Body of pancreas (tissue), 4 donors: ENCODE data around the gene KCNJ6. TPM values are rescaled to one million over a fixed set of nuclear protein-coding genes. Genes with fewer than 3 reads are reported as not detected.

Experiments
- ATAC-seq: fragments of 150-250 bp; one replicate; pipeline ENCODE4 v1.9.1; 2016
- DNase-seq, 4 donors: peaks; one replicate each; pipeline ENCODE4 v3.0.0-alpha.2; 2019
- H3K27ac ChIP-seq, 4 donors: fragments of 200-600 bp; sonication (generic); 1 replicate in 3 of 4; 2 replicates in 1 of 4; pipeline versions ENCODE4 v1.5.1 to v1.6.1; 2016 to 2019; ENCODE audit warnings: mild to moderate bottlenecking in 1 of 4, mixed read lengths in 1 of 4, moderate library complexity in 1 of 4
- H3K27me3 ChIP-seq, 2 donors: fragments of 200-600 bp; sonication (generic); one replicate each; pipeline ENCODE4 v1.6.0; 2016; ENCODE audit warnings: mild to moderate bottlenecking in 1 of 2
- H3K36me3 ChIP-seq, 2 donors: fragments of 200-600 bp; sonication (generic); replicated peaks in 1 of 2; 2 replicates each; pipeline ENCODE4 v1.5.1; 2016; ENCODE audit warnings: low read depth in 2 of 2; ENCODE audit not compliant: insufficient read depth in 1 of 2
- H3K4me1 ChIP-seq: fragments of 200-600 bp; sonication (generic); one replicate; pipeline ENCODE4 v1.6.0; 2016
- H3K4me3 ChIP-seq, 2 donors: fragments of 200-600 bp; sonication (generic); 1 replicate in 1 of 2; 2 replicates in 1 of 2; pipeline ENCODE4 v1.5.1; 2016 to 2019
- H3K9me3 ChIP-seq, 3 donors: fragments of 200-600 bp; sonication (generic); 1 replicate in 2 of 3; 2 replicates in 1 of 3; pipeline ENCODE4 v1.5.1; 2016
- POLR2A ChIP-seq, 3 donors: fragments of 450-650 bp; IDR thresholded peaks; one replicate each; pipeline ENCODE4 v1.6.1; 2016; ENCODE audit warnings: antibody characterized with exemption in 3 of 3, mild to moderate bottlenecking in 2 of 3
- WGBS, 2 donors: methylation state at CpG; one replicate each; pipeline ENCODE4 v1.1.5; 2017; 5-methylcytosine and 5-hydroxymethylcytosine counted together
- intact Hi-C: fragments of 100-400 bp; cut with DNase I; formaldehyde crosslinking; loops from one replicate; pipeline ENCODE4 v1.15.1; 2023
- total RNA-seq, 2 donors: library from RNA; depleted of rRNA; stranded (reverse); fragments of >200 nt; gene quantifications; one replicate each; pipeline ENCODE4 v1.1.0, GENCODE V29; 2016
- TF ChIP-seq, protein P1 (sequence below), 7 experiments: fragments of 450-650 bp in 4 of 7; fragments of 200-600 bp in 3 of 7; sonication (generic) in 3 of 7; IDR thresholded peaks; one replicate each; pipeline ENCODE4 v1.5.1; 2016 to 2019; ENCODE audit warnings: antibody characterized with exemption in 7 of 7

KCNJ6 gene
- total RNA-seq, 2 donors from 2014 or later, result under 0.01 to 0.78 TPM

DNA sequence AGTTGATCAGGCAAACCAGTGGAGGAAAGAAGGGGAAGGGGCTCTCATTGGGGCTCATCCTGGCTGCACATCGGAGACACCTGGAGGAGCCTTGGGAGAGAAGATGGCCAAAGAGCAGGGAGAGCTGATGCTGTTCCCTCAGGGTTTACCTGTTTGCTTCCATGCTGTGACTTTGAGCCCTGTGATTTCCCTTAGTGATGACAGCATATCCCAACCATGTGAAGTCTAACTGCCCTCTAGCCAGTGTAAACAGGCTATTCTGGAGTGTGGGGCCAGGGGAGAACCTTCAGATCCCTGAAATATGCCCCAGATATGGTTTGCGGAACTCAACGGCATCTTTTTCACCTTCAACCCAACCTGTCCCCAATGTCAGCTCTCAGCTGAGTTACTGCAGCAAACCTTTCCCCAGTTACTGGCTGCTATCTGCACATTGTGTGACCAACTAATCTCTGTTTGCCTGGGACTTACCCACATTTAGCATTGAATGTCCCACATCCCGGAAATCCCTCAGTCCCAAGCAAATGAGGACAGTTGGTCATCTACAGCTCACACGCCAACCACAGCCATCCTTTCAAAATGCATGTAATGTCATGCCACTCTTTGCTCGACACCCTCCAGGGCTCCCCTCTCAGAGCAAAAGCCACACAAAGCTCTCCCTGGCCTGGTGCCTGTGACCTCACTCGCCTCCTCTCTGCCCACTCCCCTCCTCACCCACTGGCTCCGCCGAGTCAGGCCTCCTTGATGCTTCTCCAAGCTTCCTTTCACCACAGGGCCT, 242.3 kb downstream of the KCNJ6 start:
- intact Hi-C loops, result no loop called here
- TF ChIP-seq, protein P1, sequence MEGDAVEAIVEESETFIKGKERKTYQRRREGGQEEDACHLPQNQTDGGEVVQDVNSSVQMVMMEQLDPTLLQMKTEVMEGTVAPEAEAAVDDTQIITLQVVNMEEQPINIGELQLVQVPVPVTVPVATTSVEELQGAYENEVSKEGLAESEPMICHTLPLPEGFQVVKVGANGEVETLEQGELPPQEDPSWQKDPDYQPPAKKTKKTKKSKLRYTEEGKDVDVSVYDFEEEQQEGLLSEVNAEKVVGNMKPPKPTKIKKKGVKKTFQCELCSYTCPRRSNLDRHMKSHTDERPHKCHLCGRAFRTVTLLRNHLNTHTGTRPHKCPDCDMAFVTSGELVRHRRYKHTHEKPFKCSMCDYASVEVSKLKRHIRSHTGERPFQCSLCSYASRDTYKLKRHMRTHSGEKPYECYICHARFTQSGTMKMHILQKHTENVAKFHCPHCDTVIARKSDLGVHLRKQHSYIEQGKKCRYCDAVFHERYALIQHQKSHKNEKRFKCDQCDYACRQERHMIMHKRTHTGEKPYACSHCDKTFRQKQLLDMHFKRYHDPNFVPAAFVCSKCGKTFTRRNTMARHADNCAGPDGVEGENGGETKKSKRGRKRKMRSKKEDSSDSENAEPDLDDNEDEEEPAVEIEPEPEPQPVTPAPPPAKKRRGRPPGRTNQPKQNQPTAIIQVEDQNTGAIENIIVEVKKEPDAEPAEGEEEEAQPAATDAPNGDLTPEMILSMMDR (IDR thresholded peaks at IDR 0.05), result no peak
- no peak for TF ChIP-seq POLR2A (IDR thresholded peaks at IDR 0.05)
- DNase-seq, result no peak
- no peak for ATAC-seq
- no peak overlapping the region for H3K27ac ChIP-seq
- H3K4me3 ChIP-seq, result no peak overlapping the region
- peaks cover 7% of the 10 kb centered on the region for H3K4me1 ChIP-seq
- H3K27me3 ChIP-seq, result no peaks in the 10 kb centered on the region
- H3K36me3 ChIP-seq, result no peaks in the 10 kb centered on the region
- H3K9me3 ChIP-seq, result no peaks in the 10 kb centered on the region
- WGBS, 2 donors, result 73 to 78% methylated on average over 9 of the region's 9 CpGs

DNA sequence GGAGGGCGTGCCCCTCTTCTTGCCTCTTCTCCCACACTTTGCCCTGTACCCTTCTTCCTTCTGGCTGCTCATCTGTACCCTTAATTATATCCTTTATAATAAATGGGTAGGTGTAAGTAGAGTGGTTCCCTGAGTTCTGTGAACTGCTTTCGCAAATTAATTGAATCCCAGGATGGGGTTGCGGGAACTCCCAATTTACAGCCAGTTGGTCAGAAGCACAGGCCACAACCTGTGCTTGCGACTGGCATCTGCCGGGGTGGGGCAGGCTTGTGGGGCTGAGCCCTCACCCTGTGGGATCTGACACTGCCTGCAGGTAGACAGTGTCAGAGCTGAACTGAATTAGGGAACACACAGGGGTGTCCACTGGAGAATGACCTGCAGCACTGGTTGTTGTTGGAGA, 244.9 kb downstream of the KCNJ6 start:
- no peak for ATAC-seq
- WGBS, 2 donors, result 79 to 82% methylated on average over 5 of the region's 5 CpGs
- Histone ChIP-seq H3K27me3 (no peaks in the 10 kb centered on the region), H3K4me1 (peaks cover 7% of the 10 kb centered on the region), H3K27ac (no peak overlapping the region), H3K4me3 (no peak overlapping the region), H3K36me3 (no peaks in the 10 kb centered on the region), H3K9me3 (no peaks in the 10 kb centered on the region)
- no peak for TF ChIP-seq POLR2A (IDR thresholded peaks at IDR 0.05)
- TF ChIP-seq, protein P1 (IDR thresholded peaks at IDR 0.05), result no peak
- intact Hi-C loops, result no loop called here
- no peak for DNase-seq

DNA sequence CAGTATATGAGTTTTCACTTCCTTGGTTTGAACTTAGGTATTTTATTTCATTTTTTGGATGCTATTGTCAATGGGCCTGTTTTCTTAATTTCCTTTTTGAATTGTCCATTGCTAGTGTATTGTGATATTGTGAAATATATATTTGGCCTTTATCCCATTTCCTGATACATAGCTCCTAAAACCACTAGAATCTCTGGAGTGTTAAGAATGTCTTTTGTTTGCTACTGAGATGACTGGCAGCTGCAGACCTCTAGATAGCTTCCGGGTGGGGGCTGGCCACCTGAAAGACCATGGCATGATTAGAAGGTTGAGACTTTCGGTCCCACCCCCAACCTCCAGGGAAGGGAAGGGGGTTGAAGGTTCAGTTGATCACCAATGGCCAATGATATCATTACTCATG, 245.4 kb downstream of the KCNJ6 start:
- Histone ChIP-seq H3K9me3 (no peaks in the 10 kb centered on the region), H3K4me1 (peaks cover 7% of the 10 kb centered on the region), H3K27me3 (no peaks in the 10 kb centered on the region), H3K4me3 (no peak overlapping the region), H3K36me3 (no peaks in the 10 kb centered on the region), H3K27ac (no peak overlapping the region)
- ATAC-seq (no peak), DNase-seq (no peak)
- WGBS, 2 donors, result 50 to 63% methylated on average over 2 of the region's 2 CpGs
- intact Hi-C loops, result no loop called here
- TF ChIP-seq POLR2A (IDR thresholded peaks at IDR 0.05), result no peak
- TF ChIP-seq, protein P1 (IDR thresholded peaks at IDR 0.05), result no peak

DNA sequence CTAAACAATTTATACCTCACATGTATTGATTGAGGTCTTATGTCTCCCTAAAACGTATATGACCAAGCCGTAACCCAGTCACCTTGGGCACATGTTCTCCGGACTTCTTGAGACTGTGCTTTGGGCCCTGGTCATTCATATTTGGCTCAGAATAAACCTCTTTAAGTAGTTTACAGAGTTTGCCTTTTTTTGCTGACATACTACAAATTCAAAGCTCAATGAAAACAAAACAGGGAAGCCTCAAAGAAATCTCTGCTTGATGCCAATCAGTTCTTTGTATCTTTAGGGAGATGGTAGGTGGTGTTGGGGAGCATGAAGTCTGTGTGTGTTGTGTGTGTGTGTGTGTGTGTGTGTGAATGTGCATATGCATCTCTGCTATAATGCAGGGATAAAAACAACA, 247.0 kb downstream of the KCNJ6 start:
- no peaks in the 10 kb centered on the region for H3K4me1 ChIP-seq
- no peak overlapping the region for H3K4me3 ChIP-seq
- no peaks in the 10 kb centered on the region for H3K9me3 ChIP-seq
- no peaks in the 10 kb centered on the region for H3K36me3 ChIP-seq
- no peaks in the 10 kb centered on the region for H3K27me3 ChIP-seq
- DNase-seq, result no peak
- no peak for TF ChIP-seq POLR2A (IDR thresholded peaks at IDR 0.05)
- TF ChIP-seq, protein P1 (IDR thresholded peaks at IDR 0.05), result no peak
- H3K27ac ChIP-seq, result no peak overlapping the region
- intact Hi-C loops, result no loop called here
- ATAC-seq, result no peak
- WGBS, 2 donors, result 62 to 70% methylated on average over 3 of the region's 3 CpGs
